Measurements from ENCODE around the gene KTN1. TPM values are rescaled to one million over a fixed set of nuclear protein-coding genes. Genes with fewer than 3 reads are reported as not detected.

Gene KTN1
- total RNA-seq, 1 experiment from 2014 or later: 125 TPM

DNA sequence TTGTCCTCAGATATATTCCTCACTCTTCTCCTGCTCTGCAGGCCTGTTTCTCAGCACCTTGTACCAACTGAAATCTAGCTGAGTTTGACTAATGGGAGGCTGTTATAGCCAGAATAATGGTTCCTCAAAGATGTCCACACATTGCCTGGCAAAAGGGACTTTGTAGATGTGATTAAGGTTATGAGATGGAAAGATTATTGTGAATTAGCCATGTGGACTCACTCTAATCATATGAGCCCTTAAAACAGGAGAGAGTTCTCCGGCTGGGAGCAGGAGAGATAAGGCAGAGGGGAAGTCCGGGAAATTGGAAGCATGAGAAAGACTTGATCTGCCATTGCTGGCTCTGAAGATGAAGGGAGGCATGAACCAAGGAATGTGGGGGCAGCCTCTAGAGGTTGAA, 40.0 kb upstream of the KTN1 start:
- Mint-ChIP-seq H3K4me1 (no peaks in the 10 kb centered on the region), H3K9me3 (peaks cover 15% of the 10 kb centered on the region), H3K36me3 (peaks cover 9% of the 10 kb centered on the region), H3K27me3 (ENCODE audit: low read depth) (no peaks in the 10 kb centered on the region; the same call in 1 of the 2 replicates), H3K27ac (no peak overlapping the region), H3K4me3 (no peak overlapping the region)
- ChIA-PET CTCF (no interaction called here), POLR2A (no interaction called here)
- no peak for ATAC-seq
- TF ChIP-seq, protein P1, sequence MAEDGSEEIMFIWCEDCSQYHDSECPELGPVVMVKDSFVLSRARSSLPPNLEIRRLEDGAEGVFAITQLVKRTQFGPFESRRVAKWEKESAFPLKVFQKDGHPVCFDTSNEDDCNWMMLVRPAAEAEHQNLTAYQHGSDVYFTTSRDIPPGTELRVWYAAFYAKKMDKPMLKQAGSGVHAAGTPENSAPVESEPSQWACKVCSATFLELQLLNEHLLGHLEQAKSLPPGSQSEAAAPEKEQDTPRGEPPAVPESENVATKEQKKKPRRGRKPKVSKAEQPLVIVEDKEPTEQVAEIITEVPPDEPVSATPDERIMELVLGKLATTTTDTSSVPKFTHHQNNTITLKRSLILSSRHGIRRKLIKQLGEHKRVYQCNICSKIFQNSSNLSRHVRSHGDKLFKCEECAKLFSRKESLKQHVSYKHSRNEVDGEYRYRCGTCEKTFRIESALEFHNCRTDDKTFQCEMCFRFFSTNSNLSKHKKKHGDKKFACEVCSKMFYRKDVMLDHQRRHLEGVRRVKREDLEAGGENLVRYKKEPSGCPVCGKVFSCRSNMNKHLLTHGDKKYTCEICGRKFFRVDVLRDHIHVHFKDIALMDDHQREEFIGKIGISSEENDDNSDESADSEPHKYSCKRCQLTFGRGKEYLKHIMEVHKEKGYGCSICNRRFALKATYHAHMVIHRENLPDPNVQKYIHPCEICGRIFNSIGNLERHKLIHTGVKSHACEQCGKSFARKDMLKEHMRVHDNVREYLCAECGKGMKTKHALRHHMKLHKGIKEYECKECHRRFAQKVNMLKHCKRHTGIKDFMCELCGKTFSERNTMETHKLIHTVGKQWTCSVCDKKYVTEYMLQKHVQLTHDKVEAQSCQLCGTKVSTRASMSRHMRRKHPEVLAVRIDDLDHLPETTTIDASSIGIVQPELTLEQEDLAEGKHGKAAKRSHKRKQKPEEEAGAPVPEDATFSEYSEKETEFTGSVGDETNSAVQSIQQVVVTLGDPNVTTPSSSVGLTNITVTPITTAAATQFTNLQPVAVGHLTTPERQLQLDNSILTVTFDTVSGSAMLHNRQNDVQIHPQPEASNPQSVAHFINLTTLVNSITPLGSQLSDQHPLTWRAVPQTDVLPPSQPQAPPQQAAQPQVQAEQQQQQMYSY (CRISPR knock-in tag; IDR thresholded peaks at IDR 0.05): no peak
- TF ChIP-seq, protein P2, sequence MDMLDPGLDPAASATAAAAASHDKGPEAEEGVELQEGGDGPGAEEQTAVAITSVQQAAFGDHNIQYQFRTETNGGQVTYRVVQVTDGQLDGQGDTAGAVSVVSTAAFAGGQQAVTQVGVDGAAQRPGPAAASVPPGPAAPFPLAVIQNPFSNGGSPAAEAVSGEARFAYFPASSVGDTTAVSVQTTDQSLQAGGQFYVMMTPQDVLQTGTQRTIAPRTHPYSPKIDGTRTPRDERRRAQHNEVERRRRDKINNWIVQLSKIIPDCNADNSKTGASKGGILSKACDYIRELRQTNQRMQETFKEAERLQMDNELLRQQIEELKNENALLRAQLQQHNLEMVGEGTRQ (CRISPR knock-in tag; IDR thresholded peaks at IDR 0.05): no peak
- no peak for TF ChIP-seq HMGA2 (CRISPR knock-in tag; IDR thresholded peaks at IDR 0.05)
- TF ChIP-seq, protein P3, sequence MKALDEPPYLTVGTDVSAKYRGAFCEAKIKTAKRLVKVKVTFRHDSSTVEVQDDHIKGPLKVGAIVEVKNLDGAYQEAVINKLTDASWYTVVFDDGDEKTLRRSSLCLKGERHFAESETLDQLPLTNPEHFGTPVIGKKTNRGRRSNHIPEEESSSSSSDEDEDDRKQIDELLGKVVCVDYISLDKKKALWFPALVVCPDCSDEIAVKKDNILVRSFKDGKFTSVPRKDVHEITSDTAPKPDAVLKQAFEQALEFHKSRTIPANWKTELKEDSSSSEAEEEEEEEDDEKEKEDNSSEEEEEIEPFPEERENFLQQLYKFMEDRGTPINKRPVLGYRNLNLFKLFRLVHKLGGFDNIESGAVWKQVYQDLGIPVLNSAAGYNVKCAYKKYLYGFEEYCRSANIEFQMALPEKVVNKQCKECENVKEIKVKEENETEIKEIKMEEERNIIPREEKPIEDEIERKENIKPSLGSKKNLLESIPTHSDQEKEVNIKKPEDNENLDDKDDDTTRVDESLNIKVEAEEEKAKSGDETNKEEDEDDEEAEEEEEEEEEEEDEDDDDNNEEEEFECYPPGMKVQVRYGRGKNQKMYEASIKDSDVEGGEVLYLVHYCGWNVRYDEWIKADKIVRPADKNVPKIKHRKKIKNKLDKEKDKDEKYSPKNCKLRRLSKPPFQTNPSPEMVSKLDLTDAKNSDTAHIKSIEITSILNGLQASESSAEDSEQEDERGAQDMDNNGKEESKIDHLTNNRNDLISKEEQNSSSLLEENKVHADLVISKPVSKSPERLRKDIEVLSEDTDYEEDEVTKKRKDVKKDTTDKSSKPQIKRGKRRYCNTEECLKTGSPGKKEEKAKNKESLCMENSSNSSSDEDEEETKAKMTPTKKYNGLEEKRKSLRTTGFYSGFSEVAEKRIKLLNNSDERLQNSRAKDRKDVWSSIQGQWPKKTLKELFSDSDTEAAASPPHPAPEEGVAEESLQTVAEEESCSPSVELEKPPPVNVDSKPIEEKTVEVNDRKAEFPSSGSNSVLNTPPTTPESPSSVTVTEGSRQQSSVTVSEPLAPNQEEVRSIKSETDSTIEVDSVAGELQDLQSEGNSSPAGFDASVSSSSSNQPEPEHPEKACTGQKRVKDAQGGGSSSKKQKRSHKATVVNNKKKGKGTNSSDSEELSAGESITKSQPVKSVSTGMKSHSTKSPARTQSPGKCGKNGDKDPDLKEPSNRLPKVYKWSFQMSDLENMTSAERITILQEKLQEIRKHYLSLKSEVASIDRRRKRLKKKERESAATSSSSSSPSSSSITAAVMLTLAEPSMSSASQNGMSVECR (CRISPR knock-in tag; IDR thresholded peaks at IDR 0.05; ENCODE audit: borderline replicate concordance): no peak
- TF ChIP-seq, protein P4, sequence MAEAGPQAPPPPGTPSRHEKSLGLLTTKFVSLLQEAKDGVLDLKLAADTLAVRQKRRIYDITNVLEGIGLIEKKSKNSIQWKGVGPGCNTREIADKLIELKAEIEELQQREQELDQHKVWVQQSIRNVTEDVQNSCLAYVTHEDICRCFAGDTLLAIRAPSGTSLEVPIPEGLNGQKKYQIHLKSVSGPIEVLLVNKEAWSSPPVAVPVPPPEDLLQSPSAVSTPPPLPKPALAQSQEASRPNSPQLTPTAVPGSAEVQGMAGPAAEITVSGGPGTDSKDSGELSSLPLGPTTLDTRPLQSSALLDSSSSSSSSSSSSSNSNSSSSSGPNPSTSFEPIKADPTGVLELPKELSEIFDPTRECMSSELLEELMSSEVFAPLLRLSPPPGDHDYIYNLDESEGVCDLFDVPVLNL (CRISPR knock-in tag; IDR thresholded peaks at IDR 0.05; ENCODE audit: borderline replicate concordance, low read depth): no peak
- TF ChIP-seq, protein P5, sequence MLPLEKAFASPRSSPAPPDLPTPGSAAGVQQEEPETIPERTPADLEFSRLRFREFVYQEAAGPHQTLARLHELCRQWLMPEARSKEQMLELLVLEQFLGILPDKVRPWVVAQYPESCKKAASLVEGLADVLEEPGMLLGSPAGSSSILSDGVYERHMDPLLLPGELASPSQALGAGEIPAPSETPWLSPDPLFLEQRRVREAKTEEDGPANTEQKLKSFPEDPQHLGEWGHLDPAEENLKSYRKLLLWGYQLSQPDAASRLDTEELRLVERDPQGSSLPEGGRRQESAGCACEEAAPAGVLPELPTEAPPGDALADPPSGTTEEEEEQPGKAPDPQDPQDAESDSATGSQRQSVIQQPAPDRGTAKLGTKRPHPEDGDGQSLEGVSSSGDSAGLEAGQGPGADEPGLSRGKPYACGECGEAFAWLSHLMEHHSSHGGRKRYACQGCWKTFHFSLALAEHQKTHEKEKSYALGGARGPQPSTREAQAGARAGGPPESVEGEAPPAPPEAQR (CRISPR knock-in tag; IDR thresholded peaks at IDR 0.05): no peak
- no peak for TF ChIP-seq OVOL2 (CRISPR knock-in tag; IDR thresholded peaks at IDR 0.05; ENCODE audit: borderline replicate concordance)
- TF ChIP-seq NR3C1 (CRISPR knock-in tag; conservative IDR thresholded peaks at IDR 0.05; ENCODE audit: low read depth): no peak
- no peak for TF ChIP-seq IRF2 (CRISPR knock-in tag; IDR thresholded peaks at IDR 0.05; ENCODE audit: borderline replicate concordance, low read depth)
- TF ChIP-seq NR2C2 (CRISPR knock-in tag; IDR thresholded peaks at IDR 0.05): no peak
- TF ChIP-seq, protein P6, sequence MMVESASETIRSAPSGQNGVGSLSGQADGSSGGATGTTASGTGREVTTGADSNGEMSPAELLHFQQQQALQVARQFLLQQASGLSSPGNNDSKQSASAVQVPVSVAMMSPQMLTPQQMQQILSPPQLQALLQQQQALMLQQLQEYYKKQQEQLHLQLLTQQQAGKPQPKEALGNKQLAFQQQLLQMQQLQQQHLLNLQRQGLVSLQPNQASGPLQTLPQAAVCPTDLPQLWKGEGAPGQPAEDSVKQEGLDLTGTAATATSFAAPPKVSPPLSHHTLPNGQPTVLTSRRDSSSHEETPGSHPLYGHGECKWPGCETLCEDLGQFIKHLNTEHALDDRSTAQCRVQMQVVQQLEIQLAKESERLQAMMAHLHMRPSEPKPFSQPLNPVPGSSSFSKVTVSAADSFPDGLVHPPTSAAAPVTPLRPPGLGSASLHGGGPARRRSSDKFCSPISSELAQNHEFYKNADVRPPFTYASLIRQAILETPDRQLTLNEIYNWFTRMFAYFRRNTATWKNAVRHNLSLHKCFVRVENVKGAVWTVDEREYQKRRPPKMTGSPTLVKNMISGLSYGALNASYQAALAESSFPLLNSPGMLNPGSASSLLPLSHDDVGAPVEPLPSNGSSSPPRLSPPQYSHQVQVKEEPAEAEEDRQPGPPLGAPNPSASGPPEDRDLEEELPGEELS (CRISPR knock-in tag; IDR thresholded peaks at IDR 0.05): no peak
- TF ChIP-seq MXD4 (CRISPR knock-in tag; IDR thresholded peaks at IDR 0.05; ENCODE audit: borderline replicate concordance): no peak
- TF ChIP-seq TCF7 (CRISPR knock-in tag; IDR thresholded peaks at IDR 0.05; ENCODE audit: low read depth): no peak
- no peak for DNase-seq (ENCODE audit: low spot score)
